Activated CD8-positive, alpha-beta memory T cell treated with anti-CD3 and anti-CD28 coated beads, Interleukin-2, amount 10 ng/mL, durations not matched to agents 7 days and 5 days (primary cell): Measurements from ENCODE around the gene MIPEP. TPM values are rescaled to one million over a fixed set of nuclear protein-coding genes. Genes with fewer than 3 reads are reported as not detected.
A peak's percentile ranks its signal among the peaks of the same experiment; 100 is the strongest.

ENCODE experiments used
- ATAC-seq: fragments of 150-1000 bp; cut with Tn5 transposase; one replicate; pipeline ENCODE4 v1.10.0; 2021; ENCODE audit warnings: moderate library complexity
- CTCF ChIA-PET: fragments of 350-600 bp; sonication (Branson Sonifier 250); formaldehyde crosslinking; loops from one replicate; lab custom pipeline; 2021; ENCODE audit warnings: antibody characterized with exemption; lab: Charles Lee
- DNase-seq: peaks from one replicate; pipeline ENCODE4 v3.0.0-alpha.2; 2020
- H3K27ac Mint-ChIP-seq: one replicate; pipeline ENCODE4 v1.8.0; 2021; ENCODE audit warnings: mild to moderate bottlenecking, mixed read lengths
- H3K27me3 Mint-ChIP-seq: one replicate; pipeline ENCODE4 v1.8.0; 2021; ENCODE audit warnings: mixed read lengths
- H3K36me3 Mint-ChIP-seq: one replicate; pipeline ENCODE4 v1.8.0; 2021; ENCODE audit warnings: mild to moderate bottlenecking, mixed read lengths
- H3K4me1 Mint-ChIP-seq: one replicate; pipeline ENCODE4 v1.8.0; 2021; ENCODE audit warnings: mixed read lengths
- H3K4me3 Mint-ChIP-seq: one replicate; pipeline ENCODE4 v1.8.0; 2021; ENCODE audit warnings: mild to moderate bottlenecking, moderate library complexity, mixed read lengths
- H3K9me3 Mint-ChIP-seq: one replicate; pipeline ENCODE4 v1.8.0; 2022; ENCODE audit warnings: low read depth, mixed read lengths
- total RNA-seq, 2 experiments: library from RNA; stranded (reverse); gene quantifications; one replicate each; pipeline ENCODE4 v1.2.3, GENCODE V29; 2021

Gene MIPEP
- total RNA-seq, 2 experiments from 2014 or later: 10.5 to 11.4 TPM

GRCh38 chr13:23806874-23807526 lies 82.2 kb downstream of the MIPEP start:
- ATAC-seq (no peak), DNase-seq (no peak)
- no peaks in the 10 kb centered on the region for H3K27me3 Mint-ChIP-seq
- no peak overlapping the region for H3K4me3 Mint-ChIP-seq
- H3K4me1 Mint-ChIP-seq: no peaks in the 10 kb centered on the region
- H3K27ac Mint-ChIP-seq: no peak overlapping the region
- peaks cover 3% of the 10 kb centered on the region for H3K36me3 Mint-ChIP-seq
- CTCF ChIA-PET: no interaction called here
- peaks cover 2% of the 10 kb centered on the region for H3K9me3 Mint-ChIP-seq

- Mint-ChIP-seq H3K9me3 (peaks cover 2% of the 10 kb centered on the region), H3K4me1 (no peaks in the 10 kb centered on the region), H3K36me3 (peaks cover 3% of the 10 kb centered on the region), H3K27me3 (no peaks in the 10 kb centered on the region), H3K4me3 (no peak overlapping the region), H3K27ac (no peak overlapping the region)
- ATAC-seq (no peak), DNase-seq (no peak)
- CTCF ChIA-PET: no interaction called here
Observed at GRCh38 chr13:23805821-23806220, 83.4 kb downstream of the MIPEP start.

GRCh38 chr13:23805122-23805521 lies 84.1 kb downstream of the MIPEP start:
- no peak overlapping the region for H3K27ac Mint-ChIP-seq
- H3K27me3 Mint-ChIP-seq: no peaks in the 10 kb centered on the region
- H3K9me3 Mint-ChIP-seq: peaks cover 2% of the 10 kb centered on the region
- H3K4me1 Mint-ChIP-seq: no peaks in the 10 kb centered on the region
- no peak for DNase-seq
- H3K36me3 Mint-ChIP-seq: peaks cover 3% of the 10 kb centered on the region
- no peak for ATAC-seq
- no peak overlapping the region for H3K4me3 Mint-ChIP-seq
- CTCF ChIA-PET: no interaction called here

DNA sequence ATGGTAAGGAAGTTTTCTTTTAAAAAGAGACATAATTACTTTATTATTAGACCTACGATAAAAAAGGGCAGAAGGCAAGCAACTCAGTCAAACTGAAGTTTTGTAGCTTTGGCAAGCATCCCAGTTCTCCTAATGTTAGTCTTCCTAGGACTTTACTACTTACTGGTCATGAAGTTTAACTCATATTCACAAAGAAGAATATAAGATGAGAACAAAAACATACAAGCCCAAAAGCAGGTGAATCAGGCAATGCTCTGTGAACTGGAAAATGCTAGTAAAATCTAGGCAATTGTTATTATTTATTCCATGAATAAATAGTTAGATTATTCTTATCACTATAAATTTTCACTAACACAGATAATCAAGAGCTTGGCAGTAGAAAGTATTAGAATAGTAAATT lies 85.0 kb downstream of the MIPEP start:
- CTCF ChIA-PET: no interaction called here
- H3K27ac Mint-ChIP-seq: no peak overlapping the region
- no peak for ATAC-seq

DNA sequence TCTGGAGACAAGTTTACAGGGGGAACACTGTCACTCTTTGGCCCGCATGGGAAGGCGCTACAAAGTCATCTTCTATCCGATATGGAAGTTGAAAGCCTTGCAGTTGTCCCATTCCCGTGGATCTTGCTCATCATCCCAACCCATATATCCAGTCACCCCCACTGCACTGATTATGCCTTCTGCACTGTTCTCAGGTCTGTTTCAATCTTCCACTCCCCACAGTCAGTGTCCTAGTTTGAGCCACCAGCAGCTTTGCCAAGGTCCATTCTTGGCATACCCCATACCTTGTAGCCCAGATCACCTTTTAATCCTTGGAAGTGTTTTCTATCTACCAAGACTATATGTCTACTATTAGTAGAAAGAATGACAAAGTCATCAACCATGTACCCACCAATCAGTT lies 88.1 kb downstream of the MIPEP start:
- CTCF ChIA-PET: no interaction called here
- Mint-ChIP-seq H3K27ac (no peak overlapping the region), H3K27me3 (no peaks in the 10 kb centered on the region), H3K4me3 (no peak overlapping the region), H3K9me3 (peaks cover 2% of the 10 kb centered on the region), H3K36me3 (peaks cover 12% of the 10 kb centered on the region), H3K4me1 (peaks cover 8% of the 10 kb centered on the region)
- DNase-seq (no peak), ATAC-seq (no peak)

More for the DNA sequence above, 85.0 kb downstream of the MIPEP start:
- H3K4me1 Mint-ChIP-seq: peaks cover 6% of the 10 kb centered on the region
- H3K4me3 Mint-ChIP-seq: no peak overlapping the region
- no peak for DNase-seq
- H3K9me3 Mint-ChIP-seq: peaks cover 2% of the 10 kb centered on the region
- no peaks in the 10 kb centered on the region for H3K27me3 Mint-ChIP-seq
- peaks cover 5% of the 10 kb centered on the region for H3K36me3 Mint-ChIP-seq

GRCh38 chr13:23799945-23800344 lies 89.3 kb downstream of the MIPEP start:
- H3K27ac Mint-ChIP-seq: no peak overlapping the region
- no peaks in the 10 kb centered on the region for H3K27me3 Mint-ChIP-seq
- ATAC-seq: no peak
- H3K36me3 Mint-ChIP-seq: peaks cover 12% of the 10 kb centered on the region
- no peak for DNase-seq
- CTCF ChIA-PET: no interaction called here
- H3K9me3 Mint-ChIP-seq: peaks cover 2% of the 10 kb centered on the region
- peaks cover 8% of the 10 kb centered on the region for H3K4me1 Mint-ChIP-seq
- no peak overlapping the region for H3K4me3 Mint-ChIP-seq

DNA sequence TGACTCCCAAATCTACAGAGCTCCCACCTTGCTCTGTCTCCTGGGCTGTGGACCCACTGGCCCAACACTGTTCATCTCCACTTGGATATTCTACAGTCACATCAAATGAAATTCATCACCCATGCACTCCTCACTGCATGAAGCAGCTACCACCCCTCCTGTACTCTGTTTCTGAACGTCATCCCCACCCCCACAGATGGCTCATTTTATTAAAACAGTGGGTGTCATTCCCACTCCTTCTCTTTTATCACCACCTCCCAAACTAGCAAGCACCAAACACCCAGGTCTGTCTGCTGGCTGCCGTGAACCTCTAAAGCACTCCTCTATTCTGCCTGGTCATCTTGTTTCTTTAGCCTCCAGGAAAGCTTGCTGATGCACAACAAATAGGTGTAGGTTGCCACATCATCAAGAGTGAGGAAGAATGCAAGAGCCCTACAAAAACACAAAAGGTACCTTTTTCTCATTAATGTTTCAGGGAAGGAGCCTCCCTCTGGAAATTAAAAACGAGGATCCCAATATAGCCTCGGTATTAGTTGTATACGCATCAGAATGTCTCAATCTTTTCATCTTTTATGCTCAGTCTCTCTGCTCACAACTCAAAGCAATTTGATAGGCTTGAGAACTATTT lies 91.8 kb downstream of the MIPEP start:
- DNase-seq (no peak), ATAC-seq (no peak)
- Mint-ChIP-seq H3K27ac (no peak overlapping the region), H3K4me3 (no peak overlapping the region), H3K4me1 (peaks cover 21% of the 10 kb centered on the region), H3K36me3 (peaks cover 13% of the 10 kb centered on the region), H3K27me3 (no peaks in the 10 kb centered on the region), H3K9me3 (no peaks in the 10 kb centered on the region)
- CTCF ChIA-PET: no interaction called here

- DNase-seq: no peak
- Mint-ChIP-seq H3K27ac (no peak overlapping the region), H3K4me1 (peaks cover 21% of the 10 kb centered on the region), H3K36me3 (peaks cover 13% of the 10 kb centered on the region), H3K9me3 (no peaks in the 10 kb centered on the region), H3K4me3 (no peak overlapping the region), H3K27me3 (no peaks in the 10 kb centered on the region)
- CTCF ChIA-PET: no interaction called here
- no peak for ATAC-seq
Observed at GRCh38 chr13:23796551-23796950, 92.6 kb downstream of the MIPEP start.

GRCh38 chr13:23794267-23795161 lies 94.7 kb downstream of the MIPEP start:
- no peaks in the 10 kb centered on the region for H3K27me3 Mint-ChIP-seq
- H3K36me3 Mint-ChIP-seq: peaks cover 12% of the 10 kb centered on the region
- H3K9me3 Mint-ChIP-seq: no peaks in the 10 kb centered on the region
- H3K27ac Mint-ChIP-seq: no peak overlapping the region
- no peak overlapping the region for H3K4me3 Mint-ChIP-seq
- no peak for DNase-seq
- CTCF ChIA-PET: interaction anchor here (1.2 kb wide), 1 partner anchor 43 kb away, joined by 3 read pairs; no protein-coding TSS in a partner anchor
- peak; percentile 47 for ATAC-seq
- peaks cover 16% of the 10 kb centered on the region for H3K4me1 Mint-ChIP-seq

DNA sequence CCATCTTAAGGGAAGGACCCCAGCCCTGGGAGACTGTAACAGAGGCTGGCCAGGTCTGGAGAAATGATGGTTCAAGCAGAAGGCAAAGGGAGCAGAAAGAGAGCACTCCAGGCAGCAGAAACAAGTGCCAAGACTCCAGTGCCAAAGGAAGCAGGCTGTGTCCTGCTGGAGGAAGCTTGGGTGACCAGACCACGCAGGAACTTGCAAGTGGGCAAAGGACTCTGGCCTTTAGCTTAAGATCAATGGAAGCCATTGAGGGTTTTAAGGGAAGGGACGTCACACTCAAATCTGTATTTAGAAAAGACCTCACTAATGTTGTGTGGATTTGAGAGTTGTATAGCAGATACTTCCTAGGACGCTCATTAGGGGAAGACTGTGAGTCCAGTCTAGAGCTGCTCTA lies 95.5 kb downstream of the MIPEP start:
- peaks cover 10% of the 10 kb centered on the region for H3K36me3 Mint-ChIP-seq
- peaks cover 15% of the 10 kb centered on the region for H3K4me1 Mint-ChIP-seq
- CTCF ChIA-PET: interaction anchor here (1.2 kb wide), 1 partner anchor 42 kb away, joined by 3 read pairs; no protein-coding TSS in a partner anchor
- H3K9me3 Mint-ChIP-seq: no peaks in the 10 kb centered on the region
- ATAC-seq (no peak), DNase-seq (no peak)
- no peaks in the 10 kb centered on the region for H3K27me3 Mint-ChIP-seq
- no peak overlapping the region for H3K4me3 Mint-ChIP-seq
- H3K27ac Mint-ChIP-seq: no peak overlapping the region

DNA sequence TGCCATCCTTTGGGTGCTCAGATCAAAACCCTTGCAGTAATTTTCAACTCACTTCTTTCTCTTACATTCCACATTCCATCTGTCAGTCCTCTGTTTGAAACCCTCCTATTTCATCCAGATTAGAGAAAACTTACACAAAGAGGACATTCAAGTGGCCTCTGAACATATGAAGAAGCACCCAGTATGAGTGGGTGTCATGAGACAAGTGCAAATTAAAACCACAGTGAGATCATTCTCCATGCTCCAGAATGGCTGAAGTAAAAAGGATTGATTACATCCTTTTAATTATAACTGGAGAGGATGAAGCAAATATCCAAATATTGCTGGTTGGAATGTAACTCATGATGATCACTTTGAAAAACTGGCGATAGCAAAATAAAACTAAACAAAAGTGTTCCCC lies 96.5 kb downstream of the MIPEP start:
- DNase-seq: no peak
- ATAC-seq: no peak
- no peak overlapping the region for H3K4me3 Mint-ChIP-seq
- H3K4me1 Mint-ChIP-seq: peaks cover 13% of the 10 kb centered on the region
- H3K9me3 Mint-ChIP-seq: no peaks in the 10 kb centered on the region
- H3K36me3 Mint-ChIP-seq: peaks cover 7% of the 10 kb centered on the region
- CTCF ChIA-PET: no interaction called here
- H3K27me3 Mint-ChIP-seq: no peaks in the 10 kb centered on the region
- no peak overlapping the region for H3K27ac Mint-ChIP-seq

DNA sequence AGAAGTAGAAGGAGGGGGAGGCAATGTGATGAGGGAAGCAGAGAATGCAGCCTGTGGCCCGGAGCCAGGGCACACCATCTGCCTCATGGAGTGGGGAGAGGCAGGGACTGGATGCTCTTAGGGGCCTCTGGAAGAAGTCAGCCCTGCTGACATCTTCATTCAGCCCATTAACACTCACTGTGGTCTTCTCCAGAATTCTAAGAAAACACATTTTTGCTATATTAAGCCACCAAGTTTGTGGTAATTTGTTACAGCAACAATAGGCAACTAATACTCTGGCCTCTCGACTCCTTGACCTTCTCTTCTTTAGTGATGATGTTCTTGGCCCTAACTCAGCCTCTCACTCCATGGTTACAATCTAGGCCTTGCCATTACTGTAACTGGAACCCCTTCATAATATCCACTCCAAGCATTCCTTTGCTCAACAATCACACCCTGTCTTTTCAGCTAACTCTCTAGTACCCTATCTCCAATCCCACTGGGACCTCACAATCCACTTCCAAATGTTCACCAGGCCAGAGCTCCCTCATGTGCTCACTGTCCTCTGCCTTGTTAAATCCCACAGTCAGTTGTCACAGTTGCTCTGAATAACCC lies 98.5 kb downstream of the MIPEP start:
- Mint-ChIP-seq H3K4me1 (peaks cover 13% of the 10 kb centered on the region), H3K27ac (no peak overlapping the region), H3K27me3 (no peaks in the 10 kb centered on the region), H3K4me3 (no peak overlapping the region), H3K36me3 (peaks cover 4% of the 10 kb centered on the region), H3K9me3 (no peaks in the 10 kb centered on the region)
- CTCF ChIA-PET: no interaction called here
- DNase-seq (no peak), ATAC-seq (no peak)
